ENCODE data around the gene HOXA7. TPM values are rescaled to one million over a fixed set of nuclear protein-coding genes. Genes with fewer than 3 reads are reported as not detected.

Gene HOXA7
- total RNA-seq, 2 experiments from 2014 or later = not detected

- intact Hi-C loops (cut with micrococcal nuclease) = no loop called here
- H3K4me3 Mint-ChIP-seq = peak within 1 kb of the TSS; percentile 59
- no peak within 1 kb of the TSS for H3K27ac Mint-ChIP-seq
- no peak for TF ChIP-seq CTCF (IDR thresholded peaks at IDR 0.05)
- ATAC-seq (no peak), DNase-seq (no peak)
- ChIA-PET POLR2A (interaction anchor here (0.8 to 0.9 kb wide), 2 partner anchors 13 to 14 kb away, joined by 3 to 4 read pairs; partner anchors contain the start of gene HOXA9), CTCF (interaction anchor here (1.0 to 6.2 kb wide), 6 partner anchors 10 to 469 kb away, joined by 3 to 63 read pairs (median 4); no protein-coding TSS in a partner anchor)
- H3K36me3 Mint-ChIP-seq (ENCODE audit: low read depth) = no peaks in the 10 kb centered on the region
- peaks cover 42% of the 10 kb centered on the region for H3K4me1 Mint-ChIP-seq (ENCODE audit: low read depth)
- no peaks in the 10 kb centered on the region for H3K9me3 Mint-ChIP-seq
- H3K27me3 Mint-ChIP-seq = peaks cover 85% of the 10 kb centered on the region
Measured at GRCh38 chr7:27151931-27152815, 4.3 kb downstream of the HOXA7 start, which contains the start of gene HOXA3. Gene HOXA3, minus strand, starts transcription at chr7:27152583. Its CDS starts 41,943 bp downstream, at chr7:27110640.

GRCh38 chr7:27151341-27151930 lies 5.0 kb downstream of the HOXA7 start:
- POLR2A ChIA-PET = no interaction called here
- ATAC-seq (no peak), DNase-seq (no peak)
- intact Hi-C loops (cut with micrococcal nuclease) = no loop called here
- Mint-ChIP-seq H3K4me1 (ENCODE audit: low read depth) (peaks cover 38% of the 10 kb centered on the region), H3K4me3 (peak overlapping the region; percentile 59), H3K36me3 (ENCODE audit: low read depth) (no peaks in the 10 kb centered on the region), H3K27ac (no peak overlapping the region), H3K27me3 (peaks cover 87% of the 10 kb centered on the region), H3K9me3 (no peaks in the 10 kb centered on the region)
- CTCF ChIA-PET = interaction anchor here (0.8 to 6.2 kb wide), 13 partner anchors 10 to 469 kb away, joined by 3 to 63 read pairs (median 6); no protein-coding TSS in a partner anchor
- no peak for TF ChIP-seq CTCF (IDR thresholded peaks at IDR 0.05)

GRCh38 chr7:27150568-27151340 lies 5.7 kb downstream of the HOXA7 start:
- Mint-ChIP-seq H3K9me3 (no peaks in the 10 kb centered on the region), H3K4me1 (ENCODE audit: low read depth) (peaks cover 33% of the 10 kb centered on the region), H3K27me3 (peaks cover 88% of the 10 kb centered on the region), H3K4me3 (peak overlapping the region; percentile 59), H3K27ac (no peak overlapping the region), H3K36me3 (ENCODE audit: low read depth) (no peaks in the 10 kb centered on the region)
- intact Hi-C loops (cut with micrococcal nuclease) = no loop called here
- ChIA-PET POLR2A (no interaction called here), CTCF (interaction anchor here (0.7 to 6.2 kb wide), 28 partner anchors 8 to 889 kb away, joined by 3 to 63 read pairs (median 4); no protein-coding TSS in a partner anchor)
- ATAC-seq = peak; percentile 87
- peak; percentile 93 for TF ChIP-seq CTCF (IDR thresholded peaks at IDR 0.05)
- peak; percentile 75 for DNase-seq

DNA sequence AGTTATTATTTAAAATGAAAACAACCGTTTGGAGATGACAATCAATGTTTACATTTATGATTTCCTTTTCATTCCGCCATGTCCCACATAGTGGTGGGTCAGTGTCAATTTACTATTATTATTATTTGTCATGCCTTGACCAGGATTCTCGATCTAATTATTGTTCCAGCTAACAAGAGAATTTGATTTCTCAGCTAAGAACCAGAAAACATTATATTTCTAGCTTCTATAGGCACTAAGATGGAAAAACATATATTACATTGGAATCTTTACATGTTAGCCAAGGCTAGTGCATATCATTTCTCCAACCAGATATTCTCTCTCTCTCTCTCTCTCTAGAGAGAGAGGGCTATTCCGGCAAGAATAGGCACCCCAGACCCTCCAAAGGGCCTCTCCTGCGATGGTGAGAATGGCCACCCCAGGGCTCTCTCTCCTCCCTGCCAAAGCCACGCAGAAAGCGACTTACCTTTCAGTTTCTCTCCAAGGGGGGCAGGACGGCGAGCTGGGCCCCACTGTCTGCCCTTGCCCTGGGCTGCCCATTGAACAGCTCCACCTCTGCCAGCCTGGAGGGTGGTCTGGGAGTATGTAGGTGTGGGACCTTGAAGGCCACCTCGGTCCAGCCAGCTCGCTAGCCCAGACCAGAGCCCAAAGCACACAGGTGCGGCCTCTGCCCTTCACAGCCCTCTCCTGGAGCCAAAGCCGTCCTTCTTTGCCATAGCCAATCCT lies 6.5 kb downstream of the HOXA7 start:
- TF ChIP-seq CTCF (IDR thresholded peaks at IDR 0.05) = no peak
- Mint-ChIP-seq H3K4me3 (peak overlapping the region; percentile 59), H3K9me3 (no peaks in the 10 kb centered on the region), H3K36me3 (ENCODE audit: low read depth) (no peaks in the 10 kb centered on the region), H3K27me3 (peaks cover 83% of the 10 kb centered on the region), H3K4me1 (ENCODE audit: low read depth) (peaks cover 27% of the 10 kb centered on the region), H3K27ac (no peak overlapping the region)
- ChIA-PET CTCF (interaction anchor here (0.6 to 6.2 kb wide), 30 partner anchors 9 to 890 kb away, joined by 3 to 63 read pairs (median 3); no protein-coding TSS in a partner anchor), POLR2A (no interaction called here)
- ATAC-seq = no peak
- DNase-seq = no peak
- intact Hi-C loops (cut with micrococcal nuclease) = no loop called here

Measured in activated CD8-positive, alpha-beta T cell treated with anti-CD3 and anti-CD28 coated beads for 36 hours (primary cell).